ENCODE results near the gene ITPR1.
A peak's percentile ranks its signal among the peaks of the same experiment; 100 is the strongest.

Gene ITPR1

GRCh38 chr3:4599612-4600011 is 106.5 kb downstream of the ITPR1 start:
- no peak for DNase-seq

- DNase-seq, result no peak
Observed at GRCh38 chr3:4600493-4600892, 107.3 kb downstream of the ITPR1 start.

GRCh38 chr3:4601892-4602291 is 108.7 kb downstream of the ITPR1 start:
- no peak for DNase-seq

GRCh38 chr3:4604693-4605092 is 111.5 kb downstream of the ITPR1 start:
- DNase-seq, result no peak

GRCh38 chr3:4606911-4607310 is 113.8 kb downstream of the ITPR1 start:
- no peak for DNase-seq

- DNase-seq, result no peak
Observed at GRCh38 chr3:4613366-4613765, 120.2 kb downstream of the ITPR1 start.

- no peak for DNase-seq
Observed at GRCh38 chr3:4614070-4614469, 120.9 kb downstream of the ITPR1 start.

- DNase-seq, result no peak
Observed at GRCh38 chr3:4614927-4615326, 121.8 kb downstream of the ITPR1 start.

- no peak for DNase-seq
Observed at GRCh38 chr3:4615750-4616149, 122.6 kb downstream of the ITPR1 start.

- no peak for DNase-seq
Observed at GRCh38 chr3:4623421-4623999, 130.4 kb downstream of the ITPR1 start.

- no peak for DNase-seq
Observed at GRCh38 chr3:4627651-4628375, 134.7 kb downstream of the ITPR1 start.

- no peak for DNase-seq
Observed at GRCh38 chr3:4629095-4630007, 136.2 kb downstream of the ITPR1 start.

- DNase-seq, result no peak
Observed at GRCh38 chr3:4633078-4634004, 140.2 kb downstream of the ITPR1 start.

GRCh38 chr3:4634894-4635293 is 141.7 kb downstream of the ITPR1 start:
- DNase-seq, result no peak

- no peak for DNase-seq
Observed at GRCh38 chr3:4637265-4637664, 144.1 kb downstream of the ITPR1 start.

GRCh38 chr3:4641863-4642563 is 148.9 kb downstream of the ITPR1 start:
- DNase-seq, result no peak

GRCh38 chr3:4642611-4643010 is 149.5 kb downstream of the ITPR1 start:
- DNase-seq, result no peak

- DNase-seq, result no peak
Observed at GRCh38 chr3:4643904-4644547, 150.9 kb downstream of the ITPR1 start.

- DNase-seq, result no peak
Observed at GRCh38 chr3:4644951-4645350, 151.8 kb downstream of the ITPR1 start.

- peak in 1 of 2 experiments; percentile 11 for DNase-seq
Observed at GRCh38 chr3:4645468-4645867, 152.3 kb downstream of the ITPR1 start.

GRCh38 chr3:4647411-4647810 is 154.3 kb downstream of the ITPR1 start:
- no peak for DNase-seq
